Metanephros (tissue), 1 donor: ENCODE measurements around the gene HRH3. TPM values are rescaled to one million over a fixed set of nuclear protein-coding genes. Genes with fewer than 3 reads are reported as not detected.

ENCODE experiments used
- total RNA-seq: library from RNA; depleted of rRNA; stranded (reverse); fragments of >200 nt; gene quantifications from one replicate; pipeline ENCODE4 v1.2.3, GENCODE V29; 2014

The HRH3 gene
- total RNA-seq: 0.23 TPM

GRCh38 chr20:62219992-62220665, at the start of gene HRH3:
HRH3 (minus strand) TSS chr20:62220278; CDS start chr20:62219970, 308 bp downstream.

GRCh38 chr20:62237801-62238568, 17.9 kb upstream of the HRH3 start, which contains the start of gene OSBPL2:
OSBPL2 (plus strand) TSS chr20:62238521; CDS start chr20:62256185, 17,664 bp downstream.

GRCh38 chr20:62182469-62183425, 37.3 kb downstream of the HRH3 start, which contains the start of gene MTG2:
MTG2 (plus strand) TSS chr20:62183028; CDS start chr20:62193421, 10,393 bp downstream.

Other genes with a start within 250 kb of the HRH3 start
- gene TAF4, start 154.4 kb downstream of the HRH3 start, total RNA-seq: 13.7 TPM
- 52.7 TPM for gene LSM14B, start 97.8 kb downstream of the HRH3 start, total RNA-seq
- 129 TPM for gene PSMA7, start 76.9 kb downstream of the HRH3 start, total RNA-seq
- 27.2 TPM for gene SS18L1, start 76.5 kb downstream of the HRH3 start, total RNA-seq
- 22.6 TPM for gene MTG2, start 37.2 kb downstream of the HRH3 start, total RNA-seq
- gene OSBPL2, start 18.2 kb upstream of the HRH3 start, total RNA-seq: 35.4 TPM
- gene ADRM1, start 82.7 kb upstream of the HRH3 start, total RNA-seq: 58.3 TPM
- 191 TPM for gene LAMA5, start 147.0 kb upstream of the HRH3 start, total RNA-seq
- gene RPS21, start 166.8 kb upstream of the HRH3 start, total RNA-seq: 1,739 TPM
- 4.6 TPM for gene CABLES2, start 187.0 kb upstream of the HRH3 start, total RNA-seq
- gene RBBP8NL, start 207.3 kb upstream of the HRH3 start, total RNA-seq: 0.93 TPM